Activated effector memory CD4-positive, alpha-beta T cell treated with anti-CD3 and anti-CD28 coated beads, Interleukin-2, amount 50 U/mL, for 16 hours (primary cell): ENCODE results near the gene FOXP1.
A peak's percentile ranks its signal among the peaks of the same experiment; 100 is the strongest.

Experiments
- DNase-seq: peaks from one replicate; pipeline ENCODE4 v3.0.0-alpha.2; 2020

The FOXP1 gene

DNA sequence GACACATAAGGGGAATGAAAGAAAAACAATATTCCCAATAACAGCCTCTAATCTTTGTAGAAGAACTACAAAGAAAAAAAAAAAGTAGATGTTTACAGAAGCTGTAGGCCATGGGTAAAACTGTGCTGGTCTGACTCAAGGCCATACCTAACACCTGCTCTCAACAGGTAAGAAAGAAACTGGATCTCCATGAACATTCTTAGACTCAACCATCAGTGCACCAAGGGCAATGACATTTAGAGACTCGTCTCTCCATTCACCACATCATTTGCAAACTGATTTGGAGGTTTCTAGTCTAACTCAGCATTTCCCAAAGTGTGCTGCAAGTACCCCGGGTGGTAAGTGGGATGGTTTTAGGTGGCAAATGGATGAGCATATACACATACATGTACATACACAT is 164.2 kb downstream of the FOXP1 start:
- DNase-seq = no peak

DNA sequence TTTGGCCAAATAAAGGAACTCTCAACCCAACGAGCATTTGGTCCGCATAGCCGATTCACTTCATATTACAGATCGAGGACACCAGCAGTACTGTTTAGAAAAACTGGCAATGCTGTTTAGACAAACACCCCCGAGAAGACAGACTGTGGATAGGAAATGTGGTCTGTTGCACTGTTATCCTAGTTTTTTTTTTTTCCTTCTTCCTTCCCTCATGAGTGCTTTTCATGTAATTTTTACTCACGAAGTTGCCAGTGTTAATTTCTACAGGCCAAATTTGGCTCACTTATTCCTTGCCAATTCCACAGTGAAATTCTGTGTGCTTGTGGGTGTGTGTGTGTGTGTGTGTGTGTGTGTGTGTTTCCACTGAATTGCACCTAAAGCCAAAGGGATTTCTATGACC is 165.7 kb downstream of the FOXP1 start:
- no peak for DNase-seq

DNA sequence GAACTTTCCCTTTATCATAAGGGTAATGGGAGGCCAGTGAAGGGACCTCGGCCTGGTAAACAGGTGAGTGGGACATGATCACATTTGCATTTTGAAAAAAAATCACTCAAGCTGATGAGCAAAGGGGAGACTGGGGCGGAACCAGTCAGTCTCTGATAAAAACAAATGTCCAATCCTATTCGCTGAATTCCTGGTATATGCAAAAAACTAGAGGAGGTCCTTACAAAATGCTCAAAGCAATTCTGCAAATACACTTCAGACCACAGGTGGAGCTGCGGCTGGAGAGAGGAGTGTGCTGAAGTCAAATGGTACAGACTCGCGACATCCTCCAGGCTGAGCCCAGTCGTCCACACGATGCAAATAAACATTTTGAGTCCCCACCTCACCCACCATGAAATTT is 166.7 kb downstream of the FOXP1 start:
- DNase-seq = no peak

DNA sequence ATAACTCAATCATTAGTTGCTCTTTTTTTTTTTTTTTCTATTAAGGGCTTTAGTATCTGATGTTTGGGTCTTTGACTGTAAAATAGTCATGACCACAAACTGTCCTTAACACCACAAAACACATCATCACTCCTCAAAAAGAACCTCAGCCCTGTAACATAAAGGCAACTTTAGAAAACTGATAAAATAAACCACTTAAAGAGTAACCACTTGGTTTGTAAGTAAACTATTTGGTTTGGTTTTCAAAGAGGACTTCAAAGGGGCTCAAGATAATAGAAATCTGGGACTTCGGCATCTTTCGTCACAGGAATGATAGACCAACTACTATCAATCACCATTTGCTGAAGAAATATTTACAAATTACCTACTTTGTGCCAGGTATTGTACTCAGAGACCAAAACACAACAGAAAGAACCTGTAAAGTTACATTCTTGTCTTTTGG is 167.8 kb downstream of the FOXP1 start:
- no peak for DNase-seq

DNA sequence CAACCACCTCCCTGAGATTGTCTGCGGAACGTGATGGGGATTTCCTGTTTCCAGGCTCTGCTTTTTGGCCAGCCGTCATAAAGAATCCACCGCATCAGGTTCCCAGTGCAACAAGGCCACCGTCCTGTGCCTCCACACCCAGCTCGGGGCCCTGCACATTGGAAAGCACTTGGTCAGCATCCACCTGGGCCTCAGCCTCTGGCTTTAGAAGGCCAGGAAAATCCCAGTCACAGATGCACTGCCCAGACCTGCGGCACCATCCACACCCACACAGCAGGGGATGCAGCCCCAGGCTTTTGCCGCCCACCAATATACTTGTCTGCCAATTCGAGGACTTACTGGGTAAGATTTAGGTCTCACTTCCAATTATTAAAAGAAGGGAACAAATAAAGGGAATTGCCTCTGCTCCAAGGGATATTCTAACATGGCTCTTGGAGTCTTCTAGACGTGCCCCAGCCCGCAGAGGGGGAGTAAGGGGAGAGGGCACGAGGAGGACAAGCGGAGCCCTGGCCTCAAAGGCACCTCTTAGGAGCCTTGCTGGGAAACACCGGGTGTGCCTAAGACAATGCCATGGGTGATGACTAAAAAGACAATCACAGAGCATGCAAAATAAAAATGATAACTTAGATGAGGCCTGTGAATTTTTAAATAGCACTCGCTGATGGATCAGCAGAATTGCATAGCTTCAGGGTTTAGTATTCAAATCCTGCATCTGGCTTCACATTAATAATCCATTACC is 169.2 kb downstream of the FOXP1 start:
- DNase-seq = no peak

DNA sequence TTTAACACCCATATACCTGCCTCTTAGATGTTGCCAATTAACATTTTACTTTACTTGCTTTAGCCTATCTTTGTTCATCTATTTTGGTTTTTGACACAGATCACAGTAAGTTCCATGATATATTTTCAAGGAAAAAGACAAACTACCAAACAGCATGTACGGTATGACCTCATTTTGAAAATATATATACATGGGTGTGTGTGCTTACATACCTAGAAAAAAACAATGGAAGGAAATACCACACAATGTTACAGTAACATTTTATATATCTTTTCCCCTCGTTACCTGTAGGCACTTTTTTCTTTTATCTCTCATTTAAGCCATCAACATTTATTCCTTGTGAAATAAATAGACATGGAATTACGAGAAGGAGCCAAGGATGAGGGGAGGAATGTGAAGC is 170.0 kb downstream of the FOXP1 start:
- no peak for DNase-seq

DNA sequence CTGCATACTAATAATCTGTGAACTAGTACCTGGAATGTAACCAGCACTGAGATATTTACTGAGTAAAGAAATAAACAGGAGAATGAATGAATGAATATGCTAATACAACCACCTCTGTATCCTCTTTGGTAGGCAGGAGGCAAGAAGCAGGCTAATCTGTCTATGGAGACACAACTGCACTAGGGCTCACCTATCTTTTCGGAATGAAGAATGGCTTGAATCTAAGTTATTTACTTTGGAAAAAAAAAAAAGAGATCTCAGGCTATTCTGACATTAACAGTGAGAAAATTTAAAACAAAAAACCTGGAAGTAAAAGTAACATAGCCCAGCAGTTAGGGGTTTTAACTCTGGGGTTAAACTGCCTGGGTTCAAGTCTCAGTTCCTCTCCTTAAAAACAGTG is 174.2 kb downstream of the FOXP1 start:
- no peak for DNase-seq

DNA sequence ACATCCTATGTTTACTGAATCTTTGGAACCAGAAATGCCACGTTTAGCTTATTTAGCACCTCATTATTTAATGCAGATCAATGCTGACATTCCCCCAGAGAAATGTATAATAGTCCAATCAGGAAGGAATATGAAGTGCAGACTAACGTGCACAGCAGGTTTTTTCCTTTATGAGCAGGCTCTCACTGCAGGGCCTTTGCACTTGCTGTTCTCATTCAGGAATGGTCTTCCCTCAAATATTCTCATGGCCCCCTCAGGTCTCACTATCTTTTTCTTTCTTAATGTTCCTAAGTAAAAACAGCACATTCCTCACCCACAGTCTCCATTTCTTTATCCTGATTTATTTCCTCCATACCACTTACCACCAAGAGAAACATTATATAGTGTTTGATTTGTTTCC is 174.6 kb downstream of the FOXP1 start:
- DNase-seq = no peak

DNA sequence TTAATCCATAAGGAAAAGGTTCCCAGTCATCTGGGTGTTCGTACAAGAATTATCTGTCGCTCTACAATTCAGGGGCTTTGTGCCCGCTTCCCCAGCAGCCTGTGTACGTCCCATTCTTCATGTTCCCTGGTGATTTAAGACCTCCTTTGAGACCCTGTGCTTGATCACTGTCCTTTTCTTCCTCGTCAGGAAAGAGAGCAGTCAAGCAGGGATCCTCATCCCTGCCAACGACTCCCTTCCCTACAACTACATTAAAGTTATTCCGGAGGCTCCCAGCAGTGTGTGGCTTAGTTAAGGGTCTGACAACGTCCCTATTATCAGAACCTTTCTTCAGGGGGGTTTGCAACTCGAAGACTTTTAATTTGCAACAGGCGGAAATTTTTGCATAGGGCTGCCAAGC is 175.7 kb downstream of the FOXP1 start:
- no peak for DNase-seq

DNA sequence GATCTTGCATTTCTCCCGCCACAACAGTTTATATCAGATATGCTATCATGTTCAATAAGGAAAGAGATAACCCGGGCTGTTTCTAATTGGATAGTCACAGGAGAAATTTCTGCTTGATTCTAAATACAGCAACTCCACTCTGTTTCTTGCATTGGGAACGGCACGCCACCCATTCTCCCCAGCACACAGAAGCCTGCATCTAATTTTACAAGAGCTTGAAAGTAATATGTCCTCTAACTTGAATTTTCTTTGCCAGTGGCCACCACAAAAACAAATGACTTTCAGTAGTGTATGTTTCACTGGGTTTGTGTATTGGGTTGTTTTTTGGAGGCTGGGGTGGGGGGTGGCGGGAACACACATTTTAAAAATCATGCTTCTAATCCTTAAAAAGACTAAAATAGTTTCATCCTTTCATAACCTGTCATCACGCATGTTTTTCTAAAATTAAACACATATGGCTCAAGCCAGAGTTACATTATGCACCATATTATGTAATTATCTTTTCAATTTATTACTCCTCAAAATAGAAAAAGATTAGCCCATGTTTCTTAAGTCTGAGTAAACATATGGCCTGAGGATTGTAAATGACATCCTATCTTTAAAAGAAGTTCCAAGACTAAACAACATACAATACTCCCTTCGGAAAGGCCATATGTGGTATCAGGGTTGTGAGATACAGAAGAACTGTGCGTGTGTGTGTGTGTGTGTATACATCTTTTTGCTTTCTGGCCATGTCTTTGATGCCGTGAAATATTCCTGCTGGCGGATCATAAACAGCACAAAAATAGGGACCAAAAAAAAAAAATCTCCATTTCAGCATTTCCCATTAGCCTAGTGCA is 176.3 kb downstream of the FOXP1 start:
- DNase-seq = no peak

DNA sequence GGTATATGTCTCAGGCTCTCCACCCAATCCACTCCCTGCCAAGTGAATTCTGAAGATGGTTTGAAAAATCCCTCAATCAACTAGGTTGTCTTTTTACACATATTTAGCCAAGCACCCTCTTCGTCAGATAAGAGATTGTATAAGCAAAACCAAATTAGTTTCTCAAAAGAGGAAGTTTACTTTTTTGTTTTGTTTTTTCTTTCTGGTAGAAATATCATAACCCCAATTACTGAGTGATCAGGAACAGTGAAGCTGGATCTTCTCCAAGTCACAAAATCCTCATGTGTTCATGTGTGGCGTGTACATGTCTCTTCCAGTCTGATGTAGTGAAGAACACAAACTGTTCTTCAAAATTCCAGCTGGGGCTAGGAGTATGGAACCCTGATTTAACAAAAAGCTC is 180.6 kb downstream of the FOXP1 start:
- DNase-seq = no peak

DNA sequence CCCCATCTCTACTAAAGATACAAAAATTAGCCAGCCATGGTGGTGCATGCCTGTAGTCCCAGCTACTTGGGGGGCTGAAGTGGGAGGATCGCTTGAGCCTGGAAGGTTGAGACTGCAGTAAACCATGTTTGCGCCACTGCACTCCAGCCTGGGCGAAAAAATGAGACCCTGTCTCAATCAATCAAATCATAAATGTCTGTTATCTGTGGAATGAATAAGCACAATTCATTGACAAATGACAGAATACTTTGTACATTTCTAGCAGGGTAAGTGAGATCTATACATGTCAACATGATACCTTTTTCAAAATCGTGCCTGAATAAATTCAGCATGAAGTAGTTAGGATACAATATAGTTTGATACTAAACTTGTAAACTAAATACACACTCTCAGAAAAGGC is 181.2 kb downstream of the FOXP1 start:
- no peak for DNase-seq

DNA sequence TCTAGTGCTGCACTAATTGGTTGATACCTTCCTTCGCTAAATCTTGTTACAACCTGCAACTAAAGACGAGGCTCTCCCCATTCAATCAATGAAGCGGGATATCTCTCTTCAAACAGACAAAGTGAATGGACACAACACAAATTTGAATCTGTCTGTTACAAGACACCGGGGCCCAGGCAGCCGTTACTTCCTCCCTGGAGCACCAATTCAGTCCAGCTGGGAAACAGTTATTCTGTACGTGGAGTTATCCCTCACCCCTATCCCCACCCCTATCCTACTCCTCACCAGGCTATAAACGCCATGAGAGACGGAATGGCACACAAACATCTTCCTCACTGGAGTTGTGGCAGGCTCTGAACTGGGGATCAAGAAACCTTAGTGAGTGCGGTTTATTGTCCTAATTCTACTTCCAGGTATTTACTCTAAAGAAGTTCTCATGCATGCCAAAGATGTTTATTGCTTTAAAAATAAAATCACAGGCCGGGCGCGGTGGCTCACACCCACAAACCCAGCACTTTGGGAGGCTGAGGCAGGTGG is 181.8 kb downstream of the FOXP1 start:
- DNase-seq = no peak

DNA sequence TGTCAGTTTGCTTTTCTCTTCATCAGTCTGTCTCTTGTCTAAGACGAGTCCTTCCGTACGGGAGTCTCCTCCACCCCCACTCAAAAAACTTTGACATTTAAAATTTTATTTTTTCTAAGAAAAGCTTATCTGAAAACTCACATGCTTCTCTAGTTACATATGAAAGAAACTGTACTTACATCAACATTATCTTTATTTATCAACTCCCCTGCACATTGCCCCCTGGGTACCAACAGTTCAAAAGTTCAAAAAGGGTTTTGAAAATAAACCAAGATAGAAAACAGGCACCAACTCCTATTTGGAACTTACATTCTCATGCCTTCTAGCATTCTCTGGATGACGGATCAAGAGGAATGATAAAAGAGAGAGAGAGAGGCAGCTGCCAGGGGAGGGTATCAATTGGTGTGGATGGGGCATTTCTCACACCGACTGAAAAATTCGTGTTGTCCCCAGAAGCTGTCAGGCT is 182.5 kb downstream of the FOXP1 start:
- DNase-seq = no peak

DNA sequence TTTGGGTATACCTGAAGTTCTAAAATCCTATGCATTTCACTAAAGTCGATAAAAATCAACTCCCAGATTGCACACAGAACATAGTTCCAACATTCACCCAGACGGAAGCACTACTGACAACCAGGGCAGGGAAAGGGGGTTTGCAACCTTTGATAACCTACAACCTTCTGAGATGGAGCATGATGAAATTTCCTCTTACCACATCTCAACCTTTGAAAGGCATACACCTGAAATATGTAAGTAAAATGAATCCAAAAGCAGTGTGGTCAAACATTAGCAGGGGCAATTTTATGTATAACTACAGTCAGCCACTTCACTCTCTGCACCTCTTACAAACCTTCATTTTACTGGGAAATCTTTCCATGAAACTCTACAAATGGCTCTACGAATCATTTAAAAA is 184.1 kb downstream of the FOXP1 start:
- no peak for DNase-seq

DNA sequence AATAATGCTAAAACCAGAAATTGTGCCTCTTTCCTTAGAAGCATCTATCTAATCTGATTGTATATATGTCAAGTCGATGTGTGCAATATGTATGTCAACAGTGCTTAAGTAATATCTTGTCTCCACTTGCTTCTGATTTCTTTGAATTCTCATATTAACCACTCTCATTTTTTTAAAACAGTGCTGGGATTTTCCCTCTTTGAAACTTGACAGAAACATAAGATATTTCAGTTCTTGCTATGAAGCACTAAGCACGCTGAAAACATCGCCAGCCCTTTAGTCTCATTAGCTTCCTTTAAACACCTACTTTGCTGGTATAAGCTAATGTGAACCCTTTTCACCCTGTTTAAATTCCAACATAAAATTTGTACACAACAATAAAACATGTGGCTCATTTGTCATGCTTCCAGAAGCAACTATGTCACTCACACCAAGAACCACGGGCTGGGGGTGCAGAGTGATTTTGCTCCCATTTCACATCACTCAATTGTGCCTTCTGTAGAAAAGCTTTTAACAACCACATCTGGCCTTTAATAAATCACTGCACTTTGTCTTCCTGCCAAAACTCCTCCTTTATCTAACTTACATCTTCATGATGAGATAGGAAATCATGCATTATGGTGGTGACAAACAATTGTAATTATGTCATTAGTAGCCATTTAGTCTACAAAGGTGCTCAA is 185.2 kb downstream of the FOXP1 start:
- peak; percentile 71 for DNase-seq

DNA sequence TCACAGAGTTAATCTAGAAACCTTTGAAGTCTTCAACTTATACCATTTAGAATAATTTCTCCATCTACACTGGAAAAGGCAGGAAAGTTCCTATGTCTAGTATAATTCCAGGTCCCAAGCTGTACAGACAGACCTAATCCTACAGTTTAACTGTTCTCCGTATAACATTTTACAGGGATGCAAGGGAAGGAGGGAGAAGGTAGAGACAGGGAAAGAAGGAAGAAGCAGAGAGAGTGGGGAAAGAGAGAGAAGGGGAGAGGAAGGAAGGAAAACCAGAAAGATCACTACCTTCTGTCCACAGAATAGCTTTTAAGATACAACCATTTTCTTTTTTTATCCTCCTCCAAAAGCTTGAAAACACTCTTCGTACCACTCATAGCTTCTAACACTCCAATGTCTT is 185.8 kb downstream of the FOXP1 start:
- DNase-seq = no peak

DNA sequence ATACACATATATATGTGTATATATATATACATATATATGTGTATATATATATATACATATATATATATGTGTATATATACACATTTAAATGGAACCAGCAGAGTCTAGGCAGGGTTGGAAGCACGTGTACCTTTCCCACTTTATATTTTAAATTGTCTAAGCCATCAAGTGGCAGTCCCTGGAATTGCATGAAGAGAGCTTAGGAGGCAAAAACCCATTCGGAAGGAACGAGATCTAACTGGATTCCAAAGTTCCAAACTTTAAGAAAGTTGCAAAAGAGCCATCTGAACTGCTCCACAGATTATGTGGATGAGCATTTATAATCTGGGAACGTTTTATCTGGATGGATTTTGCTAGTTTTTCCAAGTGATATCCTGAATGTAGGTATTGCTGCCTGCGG is 186.5 kb downstream of the FOXP1 start:
- DNase-seq = no peak

DNA sequence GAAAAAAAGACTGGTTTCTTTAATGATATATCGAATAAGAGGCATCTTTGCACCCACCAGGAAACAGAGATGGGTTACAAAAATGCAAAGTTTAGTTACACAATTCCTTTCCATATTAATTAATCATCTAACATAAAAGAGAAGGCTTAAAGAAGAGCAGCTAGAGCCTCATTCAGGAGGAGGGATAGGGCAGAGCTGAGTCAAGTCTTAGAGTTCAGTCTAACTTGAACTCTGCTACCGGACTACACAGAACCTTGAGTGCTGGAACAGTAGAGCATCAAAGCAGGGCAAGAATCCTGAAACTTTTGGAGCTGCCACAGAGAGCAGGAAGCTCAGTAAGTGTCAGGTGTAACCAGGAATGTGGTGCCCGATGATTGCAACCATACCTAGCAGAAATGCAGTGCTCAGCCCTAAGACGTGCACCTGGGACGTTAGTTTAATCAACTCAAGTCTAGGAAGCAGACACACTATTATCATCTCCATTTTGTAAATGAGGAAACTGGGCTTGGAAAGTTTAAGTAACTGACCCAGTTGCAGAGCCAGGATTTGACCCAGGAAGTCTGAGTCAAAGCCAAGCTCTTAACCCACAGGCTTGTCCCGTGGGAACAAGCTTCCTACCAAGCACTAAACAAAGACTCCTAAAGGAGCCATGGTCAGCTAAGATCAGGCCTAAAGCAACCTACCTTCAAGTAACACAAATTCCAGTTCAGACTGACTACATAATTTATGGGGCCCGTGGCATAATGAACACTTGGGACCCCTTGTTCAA is 187.4 kb downstream of the FOXP1 start:
- DNase-seq = no peak

DNA sequence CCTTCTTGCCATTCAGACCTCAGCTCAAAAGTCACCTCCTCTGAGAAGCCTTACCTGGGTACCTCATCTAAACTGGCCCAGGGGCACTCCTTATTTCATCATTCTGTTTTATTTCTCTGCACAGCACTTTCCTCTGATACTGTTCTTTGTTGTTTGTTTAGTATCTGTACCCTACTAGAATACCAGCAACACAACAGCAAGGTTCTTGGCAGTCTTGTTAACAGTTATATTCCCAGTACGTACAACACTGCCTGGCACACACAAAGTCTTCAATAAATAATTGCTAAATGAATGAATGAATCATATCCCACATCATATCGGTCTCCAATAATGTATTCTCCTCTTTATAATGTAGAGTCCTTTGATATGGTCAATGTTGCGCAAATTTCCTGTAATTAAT is 188.1 kb downstream of the FOXP1 start:
- no peak for DNase-seq

DNA sequence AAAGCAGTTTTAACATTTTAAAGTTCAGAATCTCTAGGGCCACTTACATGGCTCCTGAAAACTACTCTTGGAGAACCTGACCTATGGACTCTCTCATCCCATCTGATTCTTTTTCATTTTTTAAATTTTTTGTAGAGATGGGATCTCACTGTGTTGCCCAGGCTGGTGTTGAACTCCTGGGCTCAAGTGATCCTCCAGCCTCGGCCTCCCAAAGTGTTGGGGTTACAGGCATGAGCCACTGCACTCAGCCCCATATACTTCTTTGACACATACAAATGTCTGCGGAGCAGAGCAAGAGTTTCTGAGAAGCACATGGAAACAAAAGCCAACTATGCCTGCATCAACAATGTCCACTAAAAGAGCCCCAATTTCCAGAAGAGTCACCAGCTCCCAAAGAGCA is 189.8 kb downstream of the FOXP1 start:
- DNase-seq = no peak

DNA sequence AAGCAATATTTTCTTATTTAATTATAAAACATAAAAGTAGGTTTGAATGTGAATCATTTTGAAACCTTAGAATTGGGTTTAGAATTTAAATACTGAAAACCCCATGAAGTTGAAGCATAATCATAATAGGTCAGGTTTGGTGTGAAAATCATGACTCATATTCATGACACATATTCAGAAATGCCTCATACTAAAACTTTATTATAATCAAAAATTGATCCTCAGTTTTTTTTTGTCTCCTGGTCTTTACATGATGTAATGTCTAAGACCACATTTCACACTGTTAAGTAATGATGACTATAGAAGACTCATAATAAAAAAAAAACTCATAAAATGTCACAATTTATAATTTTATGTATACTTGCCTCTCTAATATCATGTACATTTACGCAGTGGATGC is 190.4 kb downstream of the FOXP1 start:
- no peak for DNase-seq

DNA sequence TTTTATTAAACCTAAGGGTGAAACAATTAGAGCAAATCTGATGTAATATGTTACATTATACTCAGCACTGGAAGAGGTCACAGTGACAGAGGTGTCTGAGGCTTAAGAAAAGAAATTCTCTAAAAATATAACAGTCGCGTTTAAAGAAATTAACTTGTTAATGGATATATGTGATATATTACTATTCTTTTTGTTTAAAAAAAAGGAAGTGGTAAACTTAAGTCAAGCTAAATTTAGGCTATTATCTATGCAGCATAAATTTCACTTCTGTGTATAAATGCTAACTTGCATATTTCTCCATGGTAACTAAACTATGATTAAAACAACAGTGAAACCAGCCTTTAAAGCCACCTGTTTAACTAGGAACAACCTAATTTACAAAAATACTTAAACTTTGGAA is 191.3 kb downstream of the FOXP1 start:
- DNase-seq = no peak
